ENCODE results near the gene USP36.
"Not testable (repeated sequence)": the region's sequence is repeated elsewhere in the genome, so short reads cannot be mapped to it uniquely, and the experiment has no call there.

The USP36 gene

GRCh38 chr17:78790552-78790951 is 50.1 kb downstream of the USP36 start:
- DNase-seq (ENCODE audit: low read depth), result no peak

GRCh38 chr17:78789663-78790181 is 50.9 kb downstream of the USP36 start:
- DNase-seq (ENCODE audit: low read depth), result peak; percentile 82

GRCh38 chr17:78789149-78789662 is 51.4 kb downstream of the USP36 start:
- DNase-seq (ENCODE audit: low read depth), result no peak

- DNase-seq (ENCODE audit: low read depth), result no peak
These were observed 52.2 kb downstream of the USP36 start for GRCh38 chr17:78788451-78788850.

- DNase-seq (ENCODE audit: low read depth), result no peak
These were observed 53.2 kb downstream of the USP36 start for GRCh38 chr17:78787444-78787843.

- no peak for DNase-seq (ENCODE audit: low read depth)
These were observed 55.0 kb downstream of the USP36 start for GRCh38 chr17:78785663-78786057.

- DNase-seq (ENCODE audit: low read depth), result no peak
These were observed 55.5 kb downstream of the USP36 start for GRCh38 chr17:78785011-78785662.

GRCh38 chr17:78784352-78784751 is 56.3 kb downstream of the USP36 start:
- DNase-seq (ENCODE audit: low read depth), result no peak

GRCh38 chr17:78783711-78784324 is 56.8 kb downstream of the USP36 start:
- no peak for DNase-seq (ENCODE audit: low read depth)

GRCh38 chr17:78781893-78782304 is 58.7 kb downstream of the USP36 start, which contains the start of gene CYTH1:
Gene CYTH1 (minus strand): TSS chr17:78782273. CDS start chr17:78782223, 50 bp downstream.
- no peak for DNase-seq (ENCODE audit: low read depth)

- DNase-seq (ENCODE audit: low read depth), result peak; percentile 50
These were observed 59.3 kb downstream of the USP36 start for GRCh38 chr17:78781104-78781892.

- DNase-seq (ENCODE audit: low read depth), result no peak
These were observed 60.3 kb downstream of the USP36 start for GRCh38 chr17:78780335-78780734.

GRCh38 chr17:78779850-78780249 is 60.8 kb downstream of the USP36 start:
- DNase-seq (ENCODE audit: low read depth), result no peak

GRCh38 chr17:78779286-78779651 is 61.3 kb downstream of the USP36 start:
- DNase-seq (ENCODE audit: low read depth), result not testable (repeated sequence)

- no peak for DNase-seq (ENCODE audit: low read depth)
These were observed 62.7 kb downstream of the USP36 start for GRCh38 chr17:78777881-78778280.

- DNase-seq (ENCODE audit: low read depth), result no peak
These were observed 65.5 kb downstream of the USP36 start for GRCh38 chr17:78774956-78775571.

- no peak for DNase-seq (ENCODE audit: low read depth)
These were observed 66.2 kb downstream of the USP36 start for GRCh38 chr17:78774453-78774852.

- no peak for DNase-seq (ENCODE audit: low read depth)
These were observed 68.7 kb downstream of the USP36 start for GRCh38 chr17:78771758-78772382.

GRCh38 chr17:78769196-78769773 is 71.3 kb downstream of the USP36 start:
- no peak for DNase-seq (ENCODE audit: low read depth)

- DNase-seq (ENCODE audit: low read depth), result no peak
These were observed 72.8 kb downstream of the USP36 start for GRCh38 chr17:78767806-78768205.

GRCh38 chr17:78766743-78767294 is 73.8 kb downstream of the USP36 start:
- no peak for DNase-seq (ENCODE audit: low read depth)

All from EH (cell line).